Aorta (tissue), 5 donors: ENCODE data around the gene FRMD4A. TPM values are rescaled to one million over a fixed set of nuclear protein-coding genes. Genes with fewer than 3 reads are reported as not detected.

Experiments used
- ATAC-seq: fragments of 200-7000 bp; cut with Tn5 transposase; one replicate; pipeline ENCODE4 v1.9.1; 2022; ENCODE audit warnings: moderate library complexity; ENCODE audit not compliant: low FRiP score
- DNase-seq, 2 donors: peaks; one replicate each; pipeline ENCODE4 v3.0.0-alpha.2; 2020
- H3K27ac ChIP-seq, 2 donors: one replicate each; pipeline ENCODE4 v1.5.1; 2013; ENCODE audit warnings: low read length in 2 of 2, mild to moderate bottlenecking in 2 of 2, moderate library complexity in 2 of 2, control low read depth in 1 of 2, inconsistent platforms in 1 of 2, low read depth in 1 of 2
- H3K27me3 ChIP-seq, 2 donors: one replicate each; pipeline ENCODE4 v1.6.1; 2013; ENCODE audit warnings: control low read depth in 1 of 2, low read length in 1 of 2, mild to moderate bottlenecking in 1 of 2, moderate library complexity in 1 of 2; ENCODE audit not compliant: insufficient read depth in 2 of 2, control insufficient read depth in 1 of 2
- H3K36me3 ChIP-seq, 2 donors: one replicate each; pipeline ENCODE4 v1.6.1; 2013; ENCODE audit warnings: control low read depth in 1 of 2, low read length in 1 of 2, mild to moderate bottlenecking in 1 of 2; ENCODE audit not compliant: insufficient read depth in 2 of 2, control insufficient read depth in 1 of 2
- H3K4me1 ChIP-seq, 2 donors: one replicate each; pipeline ENCODE4 v1.6.1; 2013; ENCODE audit warnings: low read length in 2 of 2, control low read depth in 1 of 2, mild to moderate bottlenecking in 1 of 2, moderate library complexity in 1 of 2; ENCODE audit not compliant: insufficient read depth in 2 of 2, control insufficient read depth in 1 of 2
- H3K4me3 ChIP-seq, 2 donors: one replicate each; pipeline ENCODE4 v1.5.1; 2013; ENCODE audit warnings: low read length in 2 of 2, control low read depth in 1 of 2, mild to moderate bottlenecking in 1 of 2
- H3K9me3 ChIP-seq: one replicate; pipeline ENCODE4 v1.6.1; 2013; ENCODE audit warnings: mild to moderate bottlenecking, low read length; ENCODE audit not compliant: control insufficient read depth
- WGBS, 2 donors: extraction: QIAGEN DNeasy Blood & Tissue Kit; methylation state at CpG; one replicate each; pipeline ENCODE4 v1.1.7; 2013; 5-methylcytosine and 5-hydroxymethylcytosine counted together
- intact Hi-C, 2 donors: fragments of 100-400 bp; cut with DNase I; formaldehyde crosslinking; loops; one replicate each; pipeline versions ENCODE4 v1.14.2 to v1.15.0; 2022
- polyA plus RNA-seq, 2 donors: library from polyadenylated mRNA; stranded (reverse); fragments of 200-250 nt; gene quantifications; one replicate each; pipeline ENCODE4 v1.2.3, GENCODE V29; 2013
- total RNA-seq, 2 donors: library from RNA; stranded (reverse); fragmentation: NEBNext Ultra II Directional; extraction: Animal tissue kit (Norgen Biotek cat#: 25700); gene quantifications; one replicate each; pipeline ENCODE4 v1.2.1, GENCODE V29; 2021
- donor health status: healthy with polysubstance abuse.
- donor health status: Bipolar disorder and iron deficiency.
- donor health status: DM: no; HTN: no; CAD: no.
- donor health status: DM: no; HTN: no; CAD: no.
- donor health status: DM: yes; HTN: yes; CAD: no.

The FRMD4A gene
- total and polyA plus RNA-seq, 4 donors: 11.4 to 65.6 (median 39.7) TPM

DNA sequence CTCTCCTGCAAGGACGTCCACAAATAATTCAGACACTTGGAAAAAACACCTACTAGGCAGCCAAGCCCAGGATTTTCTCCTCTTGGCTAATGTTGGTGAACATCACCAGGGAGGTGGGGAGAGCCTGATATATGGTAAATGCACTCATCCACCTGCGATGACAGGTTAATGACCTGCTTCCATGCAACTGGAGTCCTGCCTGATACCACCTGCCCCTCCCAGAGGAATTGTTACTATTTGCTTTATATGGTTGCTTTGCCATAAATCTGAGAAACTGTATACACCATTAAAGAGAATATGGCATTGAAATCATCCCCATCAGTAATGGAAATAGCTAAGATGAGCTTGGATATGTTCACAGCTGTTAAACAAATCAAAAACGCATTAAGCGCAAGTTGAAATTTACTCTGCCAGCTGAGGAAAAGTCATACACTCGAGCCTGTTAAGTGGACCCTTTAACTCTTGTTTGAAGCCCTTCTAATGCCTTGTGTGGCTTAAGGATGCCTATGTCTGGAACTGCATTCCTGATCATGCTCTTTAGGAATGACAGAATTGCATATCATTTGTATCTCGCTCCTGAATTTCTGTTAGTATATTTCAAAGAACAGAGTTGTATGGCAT, 535.6 kb downstream of the FRMD4A start:
- Histone ChIP-seq H3K27ac (no peak overlapping the region), H3K4me3 (no peak overlapping the region), H3K9me3 (no peaks in the 10 kb centered on the region), H3K4me1 (no peaks in the 10 kb centered on the region), H3K27me3 (no peaks in the 10 kb centered on the region), H3K36me3 (peaks cover 0 to 4% of the 10 kb centered on the region in 2 donors)
- WGBS, 2 donors: 80 to 83% methylated on average over 6 of the region's 6 CpGs
- no peak for ATAC-seq
- intact Hi-C loops: loop anchor here in 1 of 2 donors (10.0 kb wide), 1 partner anchor 680 kb away; no protein-coding TSS in a partner anchor
- no peak for DNase-seq

DNA sequence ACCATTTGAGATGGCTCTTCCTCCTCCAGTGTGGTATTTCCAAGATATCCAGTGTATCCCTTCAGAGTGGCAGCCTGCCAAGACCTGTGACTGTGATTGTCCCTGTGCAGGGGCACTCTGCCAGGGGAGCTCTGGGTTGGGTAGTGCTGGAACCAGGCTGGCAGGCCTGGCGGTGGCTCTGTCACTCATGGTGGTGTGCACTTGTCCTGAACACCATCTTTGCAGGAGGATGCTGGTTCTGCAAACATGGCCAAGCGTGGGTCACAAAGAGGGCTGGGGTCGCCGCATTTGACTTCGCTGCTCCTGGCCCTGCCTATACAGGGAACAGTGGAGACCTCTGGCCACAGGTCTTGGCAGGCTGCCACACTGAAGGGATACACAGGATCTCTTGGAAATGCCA, 538.7 kb downstream of the FRMD4A start:
- 85 to 89% methylated on average over 5 of the region's 5 CpGs for WGBS, 2 donors
- H3K36me3 ChIP-seq: no peaks in the 10 kb centered on the region
- no peaks in the 10 kb centered on the region for H3K9me3 ChIP-seq
- peak in 1 of 2 donors; percentile 61 for DNase-seq
- ATAC-seq: no peak
- intact Hi-C loops: loop anchor here in 1 of 2 donors (10.0 kb wide), 1 partner anchor 683 kb away; no protein-coding TSS in a partner anchor
- no peak overlapping the region for H3K27ac ChIP-seq
- no peaks in the 10 kb centered on the region for H3K4me1 ChIP-seq
- H3K4me3 ChIP-seq: no peak overlapping the region
- no peaks in the 10 kb centered on the region for H3K27me3 ChIP-seq

DNA sequence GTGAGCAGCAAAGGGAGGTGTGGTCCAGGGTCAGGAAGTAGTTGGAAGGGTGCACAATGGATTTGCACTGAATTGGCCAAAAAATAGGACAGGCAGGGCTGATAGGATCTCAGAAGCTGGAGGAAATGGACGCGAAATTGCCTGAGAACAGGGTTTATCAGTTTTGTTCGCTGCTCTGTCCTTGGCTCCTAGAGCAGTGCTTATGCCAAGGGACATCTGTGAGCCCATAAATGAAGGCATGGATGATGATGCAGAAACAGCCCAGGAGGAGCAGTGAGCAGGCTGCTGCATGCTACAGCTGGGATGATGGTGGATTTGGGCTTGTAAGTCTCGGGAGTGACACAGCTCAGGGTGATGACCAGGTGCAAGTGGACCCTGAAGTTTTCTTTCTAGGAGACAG, 539.2 kb downstream of the FRMD4A start:
- no peaks in the 10 kb centered on the region for H3K4me1 ChIP-seq
- no peak overlapping the region for H3K27ac ChIP-seq
- no peaks in the 10 kb centered on the region for H3K36me3 ChIP-seq
- H3K27me3 ChIP-seq: no peaks in the 10 kb centered on the region
- intact Hi-C loops: loop anchor here in 1 of 2 donors (10.0 kb wide), 1 partner anchor 683 kb away; no protein-coding TSS in a partner anchor
- H3K9me3 ChIP-seq: no peaks in the 10 kb centered on the region
- WGBS, 2 donors: 55 to 61% methylated on average over 4 of the region's 4 CpGs
- ATAC-seq: no peak
- no peak for DNase-seq
- H3K4me3 ChIP-seq: no peak overlapping the region

DNA sequence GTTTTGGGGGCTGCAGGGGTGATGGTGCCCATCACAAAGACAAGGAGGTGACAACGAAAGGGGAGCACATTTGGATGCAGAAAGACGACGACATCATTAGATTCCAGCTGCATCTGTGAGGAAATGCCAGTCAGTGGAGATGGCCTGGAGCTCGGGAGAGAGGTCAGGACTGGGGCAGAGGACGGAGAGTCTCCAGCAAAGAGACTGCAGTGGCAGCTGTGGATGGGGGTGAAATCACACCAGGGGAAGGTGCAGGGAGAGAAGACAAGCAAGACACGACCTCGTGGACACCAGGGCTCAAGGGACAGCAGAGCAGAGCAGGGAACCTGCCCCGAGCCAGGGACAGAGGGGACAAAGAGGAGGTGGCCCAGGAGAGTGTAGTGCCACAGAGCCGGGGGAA, 540.5 kb downstream of the FRMD4A start:
- Histone ChIP-seq H3K36me3 (no peaks in the 10 kb centered on the region), H3K9me3 (no peaks in the 10 kb centered on the region), H3K27me3 (no peaks in the 10 kb centered on the region), H3K4me1 (no peaks in the 10 kb centered on the region), H3K4me3 (no peak overlapping the region), H3K27ac (no peak overlapping the region)
- intact Hi-C loops: loop anchor here in 1 of 2 donors (10.0 kb wide), 1 partner anchor 685 kb away; no protein-coding TSS in a partner anchor
- DNase-seq (no peak), ATAC-seq (no peak)
- 47% methylated on average over 9 of the region's 9 CpGs for WGBS, 2 donors

DNA sequence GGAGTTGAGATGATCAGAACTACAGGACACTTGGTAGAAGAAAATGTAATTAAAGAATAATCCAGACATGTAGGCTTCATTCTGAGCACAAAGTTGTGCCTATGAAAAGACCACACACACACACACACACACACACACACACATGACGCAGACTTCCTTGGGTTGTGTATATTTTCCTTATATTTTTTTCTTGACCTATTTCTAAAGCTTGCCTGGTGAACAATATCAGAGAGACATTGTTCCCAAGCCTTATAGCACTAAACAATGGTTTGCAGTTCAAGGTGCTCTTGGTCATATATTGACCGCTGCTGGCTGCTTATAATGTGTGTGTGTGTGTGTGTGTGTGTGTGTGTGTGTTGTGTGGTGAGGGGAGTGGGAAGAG, 541.3 kb downstream of the FRMD4A start:
- no peak overlapping the region for H3K4me3 ChIP-seq
- WGBS, 2 donors: 41 to 60% methylated on average over 2 of the region's 2 CpGs
- no peaks in the 10 kb centered on the region for H3K9me3 ChIP-seq
- no peak for ATAC-seq
- intact Hi-C loops: loop anchor here (2.0 to 10.0 kb wide), 4 partner anchors 167 to 305 kb away; no protein-coding TSS in a partner anchor
- peak overlapping the region in 1 of 2 donors; percentile 68 for H3K27ac ChIP-seq
- H3K27me3 ChIP-seq: no peaks in the 10 kb centered on the region
- H3K36me3 ChIP-seq: no peaks in the 10 kb centered on the region
- DNase-seq: no peak
- no peaks in the 10 kb centered on the region for H3K4me1 ChIP-seq

DNA sequence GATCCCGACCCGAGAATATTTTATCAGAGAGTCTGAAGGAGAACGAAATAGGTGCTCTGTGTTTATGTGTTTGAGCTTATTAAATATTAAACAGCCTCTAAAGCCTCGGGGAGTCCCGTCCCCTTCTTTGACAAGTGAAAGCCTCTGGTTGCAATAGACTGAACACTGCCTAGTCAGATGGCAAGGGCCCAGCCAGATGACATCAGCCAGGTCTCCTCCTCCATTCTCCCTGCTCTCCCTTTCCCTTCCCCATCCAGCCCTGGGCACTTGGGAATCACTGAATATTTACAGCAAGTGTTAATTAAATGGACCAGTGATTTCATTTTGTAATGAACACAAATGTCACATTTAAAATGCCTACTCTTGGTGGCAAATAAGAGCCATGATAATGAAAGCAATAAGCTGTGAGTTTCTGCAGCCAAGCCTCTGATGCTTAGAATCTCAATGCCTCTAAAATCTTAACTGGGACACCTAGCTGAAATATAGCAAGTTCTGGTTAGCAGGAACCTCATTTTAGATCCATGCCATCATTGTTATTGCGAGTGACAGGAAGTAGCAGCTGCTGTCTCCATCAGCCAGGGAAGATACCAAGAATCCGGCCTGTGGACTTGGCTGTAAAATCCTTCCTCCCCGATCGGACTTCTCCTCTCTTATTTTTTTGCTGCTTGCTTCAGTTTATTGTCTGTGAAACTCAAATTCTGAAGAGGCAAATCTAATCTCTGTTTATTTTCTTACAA, 541.8 kb downstream of the FRMD4A start:
- intact Hi-C loops: loop anchor here (2.0 to 10.0 kb wide), 4 partner anchors 168 to 306 kb away; no protein-coding TSS in a partner anchor
- peak; percentile 77 for ATAC-seq
- no peaks in the 10 kb centered on the region for H3K27me3 ChIP-seq
- no peak overlapping the region for H3K4me3 ChIP-seq
- peak overlapping the region; percentile 68 to 93 for H3K27ac ChIP-seq
- 15 to 16% methylated on average over 9 of the region's 9 CpGs for WGBS, 2 donors
- DNase-seq: peak; percentile 81 to 91
- H3K4me1 ChIP-seq: no peaks in the 10 kb centered on the region
- H3K36me3 ChIP-seq: no peaks in the 10 kb centered on the region
- no peaks in the 10 kb centered on the region for H3K9me3 ChIP-seq

DNA sequence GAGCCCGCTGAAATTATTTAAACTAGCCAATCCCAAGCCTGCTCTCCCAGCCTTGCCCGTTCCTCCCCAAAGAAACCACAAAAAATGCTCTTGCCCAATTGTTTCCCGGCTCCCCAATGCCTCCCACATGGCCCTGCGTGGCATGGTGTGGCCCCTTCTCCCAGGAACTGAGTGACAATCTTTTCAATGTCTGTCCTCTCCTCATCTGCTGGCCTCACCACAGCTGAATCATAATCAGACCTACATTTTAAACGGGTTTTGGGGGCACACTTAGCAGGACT, 542.5 kb downstream of the FRMD4A start:
- no peak for DNase-seq
- Histone ChIP-seq H3K4me1 (no peaks in the 10 kb centered on the region), H3K36me3 (no peaks in the 10 kb centered on the region), H3K27ac (peak overlapping the region; percentile 68 to 93), H3K4me3 (no peak overlapping the region), H3K9me3 (no peaks in the 10 kb centered on the region), H3K27me3 (no peaks in the 10 kb centered on the region)
- intact Hi-C loops: loop anchor here (2.0 to 10.0 kb wide), 4 partner anchors 169 to 307 kb away; no protein-coding TSS in a partner anchor
- no peak for ATAC-seq
- WGBS, 2 donors: 16 to 19% methylated on average over 5 of the region's 5 CpGs

DNA sequence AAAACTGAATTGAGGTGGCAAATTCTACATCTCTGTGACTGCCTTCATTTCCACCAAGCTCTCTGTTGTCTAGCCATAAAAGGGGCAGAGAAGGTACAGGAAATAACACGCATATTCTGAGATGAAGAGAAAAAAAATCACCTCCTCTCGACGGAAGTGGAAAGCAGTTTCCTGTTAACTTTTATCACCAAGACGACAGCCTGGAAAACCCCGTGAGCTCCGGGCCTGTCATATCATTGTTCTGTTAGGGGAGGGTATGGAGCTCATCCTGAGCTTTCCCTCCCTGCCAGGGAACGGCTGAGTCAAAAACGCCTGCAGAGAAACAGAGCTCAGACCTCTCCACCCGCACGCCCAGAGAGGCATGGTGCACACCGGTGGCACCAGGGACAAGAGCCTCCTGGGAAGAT, 543.7 kb downstream of the FRMD4A start:
- no peaks in the 10 kb centered on the region for H3K27me3 ChIP-seq
- 27 to 30% methylated on average over 11 of the region's 11 CpGs for WGBS, 2 donors
- no peak overlapping the region for H3K27ac ChIP-seq
- intact Hi-C loops: loop anchor here (5.0 to 10.0 kb wide), 3 partner anchors 170 to 308 kb away; no protein-coding TSS in a partner anchor
- ATAC-seq (no peak), DNase-seq (peak; percentile 51 to 76)
- H3K9me3 ChIP-seq: no peaks in the 10 kb centered on the region
- H3K4me1 ChIP-seq: no peaks in the 10 kb centered on the region
- no peaks in the 10 kb centered on the region for H3K36me3 ChIP-seq
- H3K4me3 ChIP-seq: no peak overlapping the region
